Measurements from ENCODE around the gene TULP4.

Gene TULP4

DNA sequence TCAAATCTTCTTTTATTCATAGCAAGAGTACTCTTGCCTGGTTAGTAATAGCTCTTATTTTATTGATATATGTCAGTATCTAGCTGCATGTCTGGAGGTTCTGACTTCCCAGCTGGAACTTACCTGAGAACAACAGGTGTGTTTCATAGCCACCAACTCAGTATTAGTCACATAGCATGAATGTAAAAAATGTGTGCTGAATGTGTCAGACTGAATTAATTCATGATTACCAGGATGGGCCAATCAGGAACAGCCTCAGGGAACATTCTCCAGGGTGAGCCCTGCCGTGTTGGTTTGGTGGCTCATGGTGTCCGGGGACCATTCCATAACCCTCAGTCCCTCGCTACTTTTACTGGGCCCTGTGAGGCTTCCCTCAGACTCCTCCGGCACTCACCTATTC lies 99.7 kb downstream of the TULP4 start:
- ChIA-PET CTCF (interaction anchor here (0.7 to 1.9 kb wide), 6 partner anchors 18 to 191 kb away, joined by 3 to 5 read pairs (median 3); no protein-coding TSS in a partner anchor), POLR2A (no interaction called here)
- TF ChIP-seq, protein P1, sequence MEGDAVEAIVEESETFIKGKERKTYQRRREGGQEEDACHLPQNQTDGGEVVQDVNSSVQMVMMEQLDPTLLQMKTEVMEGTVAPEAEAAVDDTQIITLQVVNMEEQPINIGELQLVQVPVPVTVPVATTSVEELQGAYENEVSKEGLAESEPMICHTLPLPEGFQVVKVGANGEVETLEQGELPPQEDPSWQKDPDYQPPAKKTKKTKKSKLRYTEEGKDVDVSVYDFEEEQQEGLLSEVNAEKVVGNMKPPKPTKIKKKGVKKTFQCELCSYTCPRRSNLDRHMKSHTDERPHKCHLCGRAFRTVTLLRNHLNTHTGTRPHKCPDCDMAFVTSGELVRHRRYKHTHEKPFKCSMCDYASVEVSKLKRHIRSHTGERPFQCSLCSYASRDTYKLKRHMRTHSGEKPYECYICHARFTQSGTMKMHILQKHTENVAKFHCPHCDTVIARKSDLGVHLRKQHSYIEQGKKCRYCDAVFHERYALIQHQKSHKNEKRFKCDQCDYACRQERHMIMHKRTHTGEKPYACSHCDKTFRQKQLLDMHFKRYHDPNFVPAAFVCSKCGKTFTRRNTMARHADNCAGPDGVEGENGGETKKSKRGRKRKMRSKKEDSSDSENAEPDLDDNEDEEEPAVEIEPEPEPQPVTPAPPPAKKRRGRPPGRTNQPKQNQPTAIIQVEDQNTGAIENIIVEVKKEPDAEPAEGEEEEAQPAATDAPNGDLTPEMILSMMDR (IDR thresholded peaks at IDR 0.05; ENCODE audit: control extremely low read depth, extremely low read depth, low read depth, missing control alignments): no peak
- no peak for DNase-seq (ENCODE audit: extremely low spot score)

DNA sequence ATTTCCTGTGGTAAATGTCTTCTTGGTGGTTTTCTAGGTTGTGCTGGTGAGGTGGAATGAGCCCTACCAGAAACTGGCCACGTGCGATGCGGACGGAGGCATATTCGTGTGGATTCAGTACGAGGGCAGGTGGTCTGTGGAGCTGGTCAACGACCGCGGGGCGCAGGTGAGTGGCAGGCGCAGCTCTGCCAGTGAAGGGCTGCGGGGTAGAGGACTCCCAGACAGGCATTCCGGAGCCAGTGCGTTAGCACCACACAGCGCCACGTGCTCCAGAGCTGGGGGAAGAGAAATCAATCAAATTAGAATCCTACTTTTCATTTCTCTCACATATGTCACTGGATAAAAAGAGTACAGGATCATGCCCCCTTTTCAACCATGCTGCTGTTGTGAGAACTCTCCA lies 100.8 kb downstream of the TULP4 start:
- DNase-seq (ENCODE audit: extremely low spot score): no peak
- CTCF ChIA-PET: interaction anchor here (1.1 to 1.9 kb wide), 2 partner anchors 13 to 29 kb away, joined by 3 to 5 read pairs; no protein-coding TSS in a partner anchor
- POLR2A ChIA-PET: no interaction called here
- TF ChIP-seq, protein P1 (IDR thresholded peaks at IDR 0.05; ENCODE audit: control extremely low read depth, extremely low read depth, low read depth, missing control alignments): no peak

DNA sequence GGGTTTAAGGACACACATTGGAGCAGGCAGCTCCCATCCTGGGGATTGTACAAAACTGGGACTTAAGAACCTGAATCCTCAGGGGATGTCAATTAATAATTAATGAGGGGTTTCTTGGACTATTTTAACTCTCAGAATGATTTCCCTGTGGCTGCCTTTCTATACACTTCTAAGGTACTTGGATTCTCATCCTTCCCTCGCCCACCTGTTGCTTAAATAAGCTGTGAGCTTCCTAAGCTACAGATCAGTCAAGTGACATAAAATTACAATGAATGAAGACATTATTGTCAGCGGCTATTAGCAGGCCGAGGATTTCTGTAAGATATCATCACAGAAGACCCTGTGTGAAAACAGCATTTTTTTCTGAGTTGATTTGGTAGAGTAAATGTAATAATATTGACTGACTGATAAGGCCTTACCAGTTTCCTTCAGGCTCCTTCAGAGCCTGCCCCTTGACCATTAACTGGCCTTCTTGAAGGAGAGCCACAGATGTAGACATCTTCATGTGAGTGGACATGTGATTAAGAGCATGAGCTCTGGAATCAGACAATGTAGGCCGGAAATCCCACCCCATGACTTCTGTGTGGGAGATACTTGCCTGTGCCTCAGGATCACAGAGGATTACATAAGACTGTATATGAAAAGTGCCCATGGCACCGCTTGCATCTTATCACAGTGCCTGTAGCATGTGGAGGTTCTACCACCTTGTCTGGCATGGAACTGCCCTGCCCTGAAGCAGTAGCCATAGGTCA lies 101.7 kb downstream of the TULP4 start:
- POLR2A ChIA-PET: no interaction called here
- CTCF ChIA-PET: interaction anchor here (0.9 to 1.9 kb wide), 2 partner anchors 11 to 30 kb away, joined by 4 to 5 read pairs; no protein-coding TSS in a partner anchor
- TF ChIP-seq, protein P1 (IDR thresholded peaks at IDR 0.05; ENCODE audit: control extremely low read depth, extremely low read depth, low read depth, missing control alignments): no peak
- no peak for DNase-seq (ENCODE audit: extremely low spot score)

DNA sequence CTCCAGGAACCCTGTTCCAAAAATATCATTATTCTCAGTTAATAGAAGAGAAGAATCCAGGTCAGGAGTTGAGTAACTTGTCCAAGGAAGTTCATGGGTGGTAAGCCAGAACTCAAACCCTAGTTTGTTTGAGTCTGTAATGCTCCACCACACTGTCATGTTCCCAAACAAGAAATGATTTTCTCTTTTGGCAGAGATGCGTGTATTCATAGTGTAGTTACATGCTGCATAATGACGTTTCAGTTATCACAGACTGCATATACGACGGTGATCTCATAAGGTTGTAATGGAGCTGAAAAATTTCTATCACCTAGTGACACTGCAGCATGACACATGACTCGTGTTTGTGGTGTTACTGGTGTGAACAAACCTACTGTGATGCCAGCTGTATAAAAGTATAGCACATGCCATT lies 102.6 kb downstream of the TULP4 start:
- TF ChIP-seq, protein P1 (IDR thresholded peaks at IDR 0.05; ENCODE audit: control extremely low read depth, extremely low read depth, low read depth, missing control alignments): no peak
- DNase-seq (ENCODE audit: extremely low spot score): no peak
- CTCF ChIA-PET: no interaction called here
- POLR2A ChIA-PET: no interaction called here

DNA sequence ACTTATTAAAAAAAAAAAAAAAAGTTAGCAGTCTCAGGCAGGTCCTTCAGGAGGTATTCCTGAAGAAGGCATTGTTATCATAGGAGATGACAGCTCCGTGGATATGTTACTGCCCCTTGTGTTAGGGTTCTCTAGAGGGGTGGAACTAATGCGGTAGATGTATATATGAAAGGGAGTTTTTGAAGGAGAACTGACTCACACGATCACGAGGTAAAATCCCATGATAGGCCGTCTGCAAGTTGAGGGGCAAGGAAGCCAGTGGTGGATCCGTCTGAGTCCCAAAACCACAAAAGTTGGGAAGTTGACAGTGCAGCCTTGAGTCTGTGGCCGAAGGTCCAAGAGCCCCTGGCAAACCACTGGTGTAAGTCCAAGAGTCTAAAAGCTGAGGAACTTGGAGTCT lies 103.4 kb downstream of the TULP4 start:
- DNase-seq (ENCODE audit: extremely low spot score): no peak
- ChIA-PET CTCF (interaction anchor here (1.2 to 1.8 kb wide), 4 partner anchors 14 to 195 kb away, joined by 3 to 5 read pairs (median 4); no protein-coding TSS in a partner anchor), POLR2A (no interaction called here)
- TF ChIP-seq, protein P1 (IDR thresholded peaks at IDR 0.05; ENCODE audit: control extremely low read depth, extremely low read depth, low read depth, missing control alignments): no peak

DNA sequence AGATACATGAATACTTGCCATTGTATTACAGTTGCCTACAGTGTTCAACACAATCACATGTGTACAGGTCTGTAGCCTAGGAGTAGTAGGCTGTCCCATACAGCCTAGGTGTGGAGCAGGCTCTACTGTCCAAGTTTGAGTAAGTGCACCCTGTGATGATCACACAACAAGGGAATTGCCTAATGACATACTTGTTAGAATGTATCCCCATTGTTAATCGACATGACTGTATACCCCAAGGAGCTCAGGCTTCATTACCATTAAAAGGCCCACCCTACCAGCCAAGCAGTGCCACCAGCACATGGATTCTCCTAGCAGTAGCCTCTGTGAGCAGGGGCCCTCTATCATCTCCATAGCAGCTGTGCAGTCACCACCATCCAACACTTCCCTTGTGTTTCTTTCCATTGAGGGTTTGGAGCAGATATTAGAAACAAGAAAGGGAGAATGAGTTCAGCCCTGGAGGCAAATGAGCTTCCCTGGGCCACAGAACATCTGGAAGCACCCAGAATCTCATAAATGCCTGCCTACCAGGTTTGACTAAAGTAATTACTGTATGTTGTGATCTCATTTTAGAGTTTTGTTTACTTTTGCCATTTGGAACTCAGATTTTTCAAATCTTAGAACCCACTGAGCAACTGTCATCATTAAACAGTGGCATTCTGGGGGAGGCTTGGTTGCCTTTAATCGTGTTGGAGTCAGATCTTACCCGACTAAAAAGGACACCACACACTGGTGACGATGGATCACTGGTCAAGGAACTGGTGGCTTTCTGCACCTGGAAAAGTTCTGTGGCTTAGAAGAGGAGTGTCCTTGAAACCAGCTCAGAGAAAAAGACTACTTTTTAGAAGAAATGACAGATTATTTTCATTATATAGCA lies 104.9 kb downstream of the TULP4 start:
- TF ChIP-seq, protein P1 (IDR thresholded peaks at IDR 0.05; ENCODE audit: control extremely low read depth, extremely low read depth, low read depth, missing control alignments): no peak
- CTCF ChIA-PET: interaction anchor here (0.8 to 1.8 kb wide), 9 partner anchors 9 to 196 kb away, joined by 3 to 5 read pairs (median 3); no protein-coding TSS in a partner anchor
- POLR2A ChIA-PET: interaction anchor here (0.7 kb wide), 2 partner anchors 51 to 88 kb away, joined by 3 to 6 read pairs; no protein-coding TSS in a partner anchor
- DNase-seq (ENCODE audit: extremely low spot score): no peak

All from GM10248 (cell line).